Activated T-cell treated with anti-CD3 and anti-CD28 coated beads, Interleukin-2, amount 50 U/mL, for 1 hour (primary cell): ENCODE measurements around the gene PUS7L.
"Not testable (repeated sequence)": the region's sequence is repeated elsewhere in the genome, so short reads cannot be mapped to it uniquely, and the experiment has no call there.

Source experiments
- DNase-seq: peaks from one replicate; pipeline ENCODE4 v3.0.0-alpha.2; 2020

The PUS7L gene

GRCh38 chr12:43744826-43745225, 13.8 kb downstream of the PUS7L start:
- DNase-seq, result no peak

- no peak for DNase-seq
Measured at GRCh38 chr12:43742106-43742505, 16.5 kb downstream of the PUS7L start.

GRCh38 chr12:43740511-43741100, 18.0 kb downstream of the PUS7L start:
- DNase-seq, result no peak

GRCh38 chr12:43737646-43738045, 20.9 kb downstream of the PUS7L start:
- DNase-seq, result no peak

GRCh38 chr12:43736927-43737440, 21.6 kb downstream of the PUS7L start:
- DNase-seq, result no peak

- no peak for DNase-seq
Measured at GRCh38 chr12:43733687-43734086, 24.9 kb downstream of the PUS7L start.

- no peak for DNase-seq
Measured at GRCh38 chr12:43730283-43730682, 28.3 kb downstream of the PUS7L start.

- DNase-seq, result no peak
Measured at GRCh38 chr12:43728698-43729097, 29.9 kb downstream of the PUS7L start.

- DNase-seq, result no peak
Measured at GRCh38 chr12:43728117-43728516, 30.5 kb downstream of the PUS7L start.

GRCh38 chr12:43723134-43723533, 35.5 kb downstream of the PUS7L start:
- DNase-seq, result no peak

- DNase-seq, result no peak
Measured at GRCh38 chr12:43722621-43723020, 36.0 kb downstream of the PUS7L start.

- no peak for DNase-seq
Measured at GRCh38 chr12:43711348-43711747, 47.2 kb downstream of the PUS7L start.

- not testable (repeated sequence) for DNase-seq
Measured at GRCh38 chr12:43703772-43704171, 54.8 kb downstream of the PUS7L start.

GRCh38 chr12:43701194-43701593, 57.4 kb downstream of the PUS7L start:
- not testable (repeated sequence) for DNase-seq

- no peak for DNase-seq
Measured at GRCh38 chr12:43696154-43696553, 62.4 kb downstream of the PUS7L start.

GRCh38 chr12:43694879-43695278, 63.7 kb downstream of the PUS7L start:
- no peak for DNase-seq

- DNase-seq, result no peak
Measured at GRCh38 chr12:43692064-43692463, 66.5 kb downstream of the PUS7L start.

GRCh38 chr12:43685491-43685890, 73.1 kb downstream of the PUS7L start:
- DNase-seq, result not testable (repeated sequence)

- DNase-seq, result no peak
Measured at GRCh38 chr12:43676183-43676813, 82.3 kb downstream of the PUS7L start.

GRCh38 chr12:43675048-43675904, 83.3 kb downstream of the PUS7L start:
- no peak for DNase-seq

GRCh38 chr12:43669373-43669772, 89.2 kb downstream of the PUS7L start:
- no peak for DNase-seq
